A549 (cell line): Measurements from ENCODE around the gene RIMS4.

Experiments
- BHLHE40 ChIP-seq: IDR thresholded peaks from 2 replicates; pipeline ENCODE4 v1.6.1; 2012; ENCODE audit warnings: low read depth, low read length, inconsistent platforms
- EP300 ChIP-seq, 2 experiments: fragments of >200 bp; sonication (Bioruptor Twin); formaldehyde crosslinking; IDR thresholded peaks; 2 replicates in 1 of 2; 3 replicates in 1 of 2; pipeline ENCODE4 v1.6.1; 2016 to 2017
- FOSL2 ChIP-seq, 2 experiments: fragments of 450-650 bp in 1 of 2; fragments of >200 bp in 1 of 2; sonication (Bioruptor Twin) in 1 of 2; formaldehyde crosslinking; IDR thresholded peaks; 2 replicates each; pipeline versions ENCODE4 v1.5.0 to v1.6.1; 2016 to 2020; ENCODE audit warnings: mild to moderate bottlenecking in 1 of 2, moderate library complexity in 1 of 2
- POLR2A ChIP-seq: IDR thresholded peaks from 2 replicates; pipeline ENCODE4 v1.6.1; 2012; ENCODE audit warnings: mild to moderate bottlenecking, low read length
- SMC3 ChIP-seq: fragments of >200 bp; sonication (Bioruptor Twin); formaldehyde crosslinking; IDR thresholded peaks from 3 replicates; pipeline ENCODE4 v1.6.1; 2018; ENCODE audit warnings: inconsistent platforms
- TF ChIP-seq, protein P1 (sequence below): fragments of >200 bp; sonication (Bioruptor Twin); formaldehyde crosslinking; IDR thresholded peaks from 3 replicates; pipeline ENCODE4 v1.5.1; 2016

DNA sequence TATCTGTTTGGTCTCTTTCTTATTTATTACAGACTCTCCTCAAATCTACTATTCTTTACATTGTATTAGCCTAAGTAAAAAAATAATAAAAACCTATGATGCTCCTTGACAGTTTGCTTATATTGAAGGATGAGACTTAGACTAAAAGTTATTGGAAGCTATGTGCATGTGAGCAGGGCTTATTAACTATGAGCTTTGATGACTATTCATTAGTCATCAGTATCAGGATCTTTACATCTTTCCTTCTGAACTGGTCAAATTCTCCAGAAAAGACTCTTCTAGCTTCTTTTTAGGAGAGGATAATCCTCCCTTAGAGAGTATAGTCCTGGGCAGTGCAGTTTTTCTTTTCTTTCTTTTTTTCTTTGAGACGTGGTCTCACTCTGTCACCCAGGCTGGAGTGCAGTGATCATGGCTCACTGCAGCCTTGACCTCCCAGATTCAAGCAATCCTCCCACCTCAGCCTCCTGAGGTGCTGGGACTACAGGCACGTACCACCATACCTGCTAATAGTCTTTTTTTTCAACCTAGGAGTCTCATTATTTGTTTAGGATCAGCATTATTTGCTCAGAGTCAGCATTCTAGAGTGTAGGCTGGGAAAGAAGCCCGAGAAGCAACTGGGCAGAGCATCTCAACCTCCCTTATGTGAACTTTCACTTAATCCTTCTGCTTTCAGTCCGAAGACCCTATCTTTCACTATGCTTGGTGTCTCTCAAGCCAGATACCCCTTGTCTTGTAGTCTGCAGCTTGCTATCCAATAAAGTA, 38.1 kb upstream of the RIMS4 start:
- TF ChIP-seq, protein P1, sequence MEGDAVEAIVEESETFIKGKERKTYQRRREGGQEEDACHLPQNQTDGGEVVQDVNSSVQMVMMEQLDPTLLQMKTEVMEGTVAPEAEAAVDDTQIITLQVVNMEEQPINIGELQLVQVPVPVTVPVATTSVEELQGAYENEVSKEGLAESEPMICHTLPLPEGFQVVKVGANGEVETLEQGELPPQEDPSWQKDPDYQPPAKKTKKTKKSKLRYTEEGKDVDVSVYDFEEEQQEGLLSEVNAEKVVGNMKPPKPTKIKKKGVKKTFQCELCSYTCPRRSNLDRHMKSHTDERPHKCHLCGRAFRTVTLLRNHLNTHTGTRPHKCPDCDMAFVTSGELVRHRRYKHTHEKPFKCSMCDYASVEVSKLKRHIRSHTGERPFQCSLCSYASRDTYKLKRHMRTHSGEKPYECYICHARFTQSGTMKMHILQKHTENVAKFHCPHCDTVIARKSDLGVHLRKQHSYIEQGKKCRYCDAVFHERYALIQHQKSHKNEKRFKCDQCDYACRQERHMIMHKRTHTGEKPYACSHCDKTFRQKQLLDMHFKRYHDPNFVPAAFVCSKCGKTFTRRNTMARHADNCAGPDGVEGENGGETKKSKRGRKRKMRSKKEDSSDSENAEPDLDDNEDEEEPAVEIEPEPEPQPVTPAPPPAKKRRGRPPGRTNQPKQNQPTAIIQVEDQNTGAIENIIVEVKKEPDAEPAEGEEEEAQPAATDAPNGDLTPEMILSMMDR = no peak
- TF ChIP-seq SMC3 (no peak), FOSL2 (IDR thresholded peaks at IDR 0.05) (no peak), FOSL2 (CRISPR knock-in tag; IDR thresholded peaks at IDR 0.05) (0 out of 2 replicates have a peak, but pooled peaks have one; percentile 29), EP300 (IDR thresholded peaks at IDR 0.05) (no peak), BHLHE40 (no peak), POLR2A (no peak)
